Endodermal cell (in vitro differentiated cells): ENCODE measurements around the gene SSNA1. TPM values are rescaled to one million over a fixed set of nuclear protein-coding genes. Genes with fewer than 3 reads are reported as not detected.

ENCODE experiments used
- DNase-seq: peaks from one replicate; pipeline ENCODE4 v3.0.0-alpha.2; 2017
- H3K27ac ChIP-seq: 2 replicates; pipeline ENCODE4 v1.5.1; 2013; ENCODE audit warnings: mild to moderate bottlenecking, low read depth, low read length, moderate library complexity
- H3K27me3 ChIP-seq: 2 replicates; pipeline ENCODE4 v1.6.1; 2013; ENCODE audit warnings: mild to moderate bottlenecking, low read length, moderate library complexity; ENCODE audit not compliant: insufficient read depth, control insufficient read depth, poor library complexity, severe bottlenecking
- H3K36me3 ChIP-seq: 2 replicates; pipeline ENCODE4 v1.7.0; 2013; ENCODE audit warnings: mild to moderate bottlenecking, low read length, moderate library complexity; ENCODE audit not compliant: control insufficient read depth, insufficient read depth
- H3K4me1 ChIP-seq: one replicate; pipeline ENCODE4 v1.7.0; 2013; ENCODE audit warnings: low read length; ENCODE audit not compliant: control insufficient read depth, insufficient read depth
- H3K4me3 ChIP-seq: 2 replicates; pipeline ENCODE4 v1.5.1; 2013; ENCODE audit warnings: mild to moderate bottlenecking, low read length, moderate library complexity
- H3K9ac ChIP-seq: 2 replicates; pipeline ENCODE4 v1.6.1; 2013; ENCODE audit warnings: mild to moderate bottlenecking, low read length, moderate library complexity; ENCODE audit not compliant: poor library complexity, severe bottlenecking; ENCODE audit errors: extremely low read depth
- H3K9me3 ChIP-seq: 2 replicates; pipeline ENCODE4 v1.6.1; 2013; ENCODE audit warnings: mild to moderate bottlenecking, low read length, moderate library complexity; ENCODE audit not compliant: control insufficient read depth
- H3K27ac Mint-ChIP-seq: 2 replicates; pipeline ENCODE4 v1.8.0; 2020; ENCODE audit warnings: mixed read lengths
- H3K27me3 Mint-ChIP-seq: 2 replicates; pipeline ENCODE4 v1.8.0; 2021; ENCODE audit warnings: mild to moderate bottlenecking, mixed read lengths; ENCODE audit not compliant: insufficient read depth
- H3K36me3 Mint-ChIP-seq: 2 replicates; pipeline ENCODE4 v1.8.0; 2020; ENCODE audit warnings: low read depth, mixed read lengths
- H3K4me1 Mint-ChIP-seq: 2 replicates; pipeline ENCODE4 v1.8.0; 2020; ENCODE audit warnings: mixed read lengths
- H3K4me3 Mint-ChIP-seq: 2 replicates; pipeline ENCODE4 v1.8.0; 2020; ENCODE audit warnings: mild to moderate bottlenecking, moderate library complexity, mixed read lengths
- H3K9me3 Mint-ChIP-seq: 2 replicates; pipeline ENCODE4 v1.8.0; 2020; ENCODE audit warnings: mild to moderate bottlenecking, mixed read lengths
- CTCF ChIP-seq: fragments of 200-600 bp; sonication (generic); conservative IDR thresholded peaks from 2 replicates; pipeline ENCODE4 v1.5.0; 2021; ENCODE audit warnings: antibody characterized with exemption, mild to moderate bottlenecking
- WGBS, 2 experiments: methylation state at CpG; one replicate each; pipeline versions ENCODE4 v1.1.5 to v1.1.7; 2013; ENCODE audit warnings: missing lambda C conversion rate in 2 of 2, mixed read lengths in 1 of 2; ENCODE audit not compliant: insufficient coverage in 1 of 2, insufficient read length in 1 of 2; 5-methylcytosine and 5-hydroxymethylcytosine counted together
- total RNA-seq, 2 donors: library from RNA; stranded (reverse); fragmentation: NEBNext Ultra II Directional in 1 of 2; extraction: Animal tissue kit (Norgen Biotek cat#: 25700) in 1 of 2; gene quantifications; 2 replicates in 1 of 2; 3 replicates in 1 of 2; pipeline ENCODE4 v1.2.1, GENCODE V29; 2021

Gene SSNA1
- total RNA-seq, 2 donors from 2014 or later = 66.5 to 67.7 TPM

GRCh38 chr9:137145731-137146526, 42.5 kb upstream of the SSNA1 start:
- Mint-ChIP-seq H3K27me3 (peaks cover 47% of the 10 kb centered on the region), H3K36me3 (no peaks in the 10 kb centered on the region), H3K27ac (no peak overlapping the region), H3K4me3 (no peak overlapping the region), H3K4me1 (no peaks in the 10 kb centered on the region), H3K9me3 (no peaks in the 10 kb centered on the region)
- Histone ChIP-seq H3K4me1 (no peaks in the 10 kb centered on the region), H3K27ac (no peak overlapping the region), H3K27me3 (peaks cover 43% of the 10 kb centered on the region), H3K9me3 (no peaks in the 10 kb centered on the region), H3K36me3 (no peaks in the 10 kb centered on the region), H3K4me3 (no peak overlapping the region), H3K9ac (no peak overlapping the region)
- TF ChIP-seq CTCF = no peak
- DNase-seq = no peak
- WGBS, 2 experiments = 50 to 60% methylated on average over 30 to 49 of the region's 49 CpGs

GRCh38 chr9:137146527-137146918, 42.0 kb upstream of the SSNA1 start:
- no peaks in the 10 kb centered on the region for H3K9me3 Mint-ChIP-seq
- Histone ChIP-seq H3K9ac (no peak overlapping the region), H3K27ac (no peak overlapping the region), H3K4me3 (no peak overlapping the region), H3K4me1 (no peaks in the 10 kb centered on the region), H3K9me3 (no peaks in the 10 kb centered on the region), H3K27me3 (peaks cover 37% of the 10 kb centered on the region), H3K36me3 (no peaks in the 10 kb centered on the region)
- no peak for TF ChIP-seq CTCF
- DNase-seq = no peak
- no peak overlapping the region for H3K27ac Mint-ChIP-seq
- WGBS, 2 experiments = 79% methylated on average over 9 of the region's 9 CpGs; no CpG with 5 or more reads in 1 of the 2 experiments
- H3K4me1 Mint-ChIP-seq = no peaks in the 10 kb centered on the region
- H3K27me3 Mint-ChIP-seq = peaks cover 41% of the 10 kb centered on the region
- H3K36me3 Mint-ChIP-seq = no peaks in the 10 kb centered on the region
- H3K4me3 Mint-ChIP-seq = no peak overlapping the region

- no peaks in the 10 kb centered on the region for H3K9me3 Mint-ChIP-seq
- Histone ChIP-seq H3K9ac (no peak overlapping the region), H3K27me3 (peaks cover 33% of the 10 kb centered on the region), H3K9me3 (no peaks in the 10 kb centered on the region), H3K27ac (no peak overlapping the region), H3K4me1 (no peaks in the 10 kb centered on the region), H3K36me3 (no peaks in the 10 kb centered on the region), H3K4me3 (no peak overlapping the region)
- no peak for TF ChIP-seq CTCF
- WGBS, 2 experiments = 89 to 91% methylated on average over 19 to 26 of the region's 26 CpGs
- H3K4me3 Mint-ChIP-seq = no peak overlapping the region
- H3K36me3 Mint-ChIP-seq = no peaks in the 10 kb centered on the region
- H3K27ac Mint-ChIP-seq = no peak overlapping the region
- no peaks in the 10 kb centered on the region for H3K4me1 Mint-ChIP-seq
- DNase-seq = no peak
- H3K27me3 Mint-ChIP-seq = peaks cover 34% of the 10 kb centered on the region
Measured at GRCh38 chr9:137147091-137147792, 41.2 kb upstream of the SSNA1 start.
